ACC112 (cell line): ENCODE results near the gene ARHGEF16.

ENCODE experiments used
- H2AFZ ChIP-seq: fragments of 200-600 bp; sonication (generic); one replicate; pipeline ENCODE4 v1.6.0; 2017; ENCODE audit warnings: antibody characterized with exemption, low read length; ENCODE audit not compliant: unreplicated experiment
- H3K27ac ChIP-seq: fragments of 200-600 bp; sonication (generic); 2 replicates; pipeline ENCODE4 v1.5.1; 2014; ENCODE audit warnings: low read depth, mild to moderate bottlenecking, antibody characterized with exemption, low read length, moderate library complexity
- H3K27me3 ChIP-seq: fragments of 200-600 bp; sonication (generic); 2 replicates; pipeline ENCODE4 v1.6.1; 2014; ENCODE audit warnings: mild to moderate bottlenecking, antibody characterized with exemption, low read length, moderate library complexity, mixed read lengths; ENCODE audit not compliant: insufficient read depth
- H3K36me3 ChIP-seq: fragments of 200-600 bp; sonication (generic); 2 replicates; pipeline ENCODE4 v1.6.1; 2016; ENCODE audit warnings: mild to moderate bottlenecking, antibody characterized with exemption, low read length, moderate library complexity, mixed read lengths; ENCODE audit not compliant: insufficient read depth
- H3K4me1 ChIP-seq: fragments of 200-600 bp; sonication (generic); one replicate; pipeline ENCODE4 v1.6.1; 2016; ENCODE audit warnings: low read length, mixed read lengths; ENCODE audit not compliant: insufficient read depth, unreplicated experiment, control insufficient read depth
- H3K4me3 ChIP-seq: fragments of 200-600 bp; sonication (generic); 2 replicates; pipeline ENCODE4 v1.5.1; 2014; ENCODE audit warnings: mild to moderate bottlenecking, low read depth, low read length
- H3K79me2 ChIP-seq: fragments of 200-600 bp; sonication (generic); one replicate; pipeline ENCODE4 v1.6.0; 2016; ENCODE audit warnings: low read length; ENCODE audit not compliant: control insufficient read depth, unreplicated experiment, insufficient read depth

The ARHGEF16 gene

GRCh38 chr1:3463891-3464648 lies 9.6 kb downstream of the ARHGEF16 start:
- Histone ChIP-seq H3K27ac (no peak overlapping the region), H3K4me1 (peaks cover 8% of the 10 kb centered on the region), H3K27me3 (no peaks in the 10 kb centered on the region), H3K79me2 (no peaks in the 10 kb centered on the region), H2AFZ (no peak overlapping the region), H3K4me3 (no peak overlapping the region), H3K36me3 (no peaks in the 10 kb centered on the region)

GRCh38 chr1:3464649-3465025 lies 10.2 kb downstream of the ARHGEF16 start:
- Histone ChIP-seq H3K27me3 (no peaks in the 10 kb centered on the region), H3K79me2 (no peaks in the 10 kb centered on the region), H3K4me3 (no peak overlapping the region), H3K27ac (no peak overlapping the region), H3K4me1 (peaks cover 8% of the 10 kb centered on the region), H3K36me3 (no peaks in the 10 kb centered on the region), H2AFZ (no peak overlapping the region)

GRCh38 chr1:3465091-3465934 lies 10.8 kb downstream of the ARHGEF16 start:
- H3K36me3 ChIP-seq = no peaks in the 10 kb centered on the region
- H3K79me2 ChIP-seq = no peaks in the 10 kb centered on the region
- no peak overlapping the region for H3K27ac ChIP-seq
- H3K4me3 ChIP-seq = no peak overlapping the region
- H3K27me3 ChIP-seq = no peaks in the 10 kb centered on the region
- H2AFZ ChIP-seq = no peak overlapping the region
- H3K4me1 ChIP-seq = peaks cover 9% of the 10 kb centered on the region

GRCh38 chr1:3465935-3466321 lies 11.5 kb downstream of the ARHGEF16 start:
- no peaks in the 10 kb centered on the region for H3K36me3 ChIP-seq
- no peak overlapping the region for H3K4me3 ChIP-seq
- H2AFZ ChIP-seq = no peak overlapping the region
- H3K27me3 ChIP-seq = no peaks in the 10 kb centered on the region
- H3K4me1 ChIP-seq = peaks cover 9% of the 10 kb centered on the region
- H3K27ac ChIP-seq = no peak overlapping the region
- H3K79me2 ChIP-seq = no peaks in the 10 kb centered on the region

- H3K27ac ChIP-seq = no peak overlapping the region
- no peaks in the 10 kb centered on the region for H3K79me2 ChIP-seq
- no peaks in the 10 kb centered on the region for H3K36me3 ChIP-seq
- H3K27me3 ChIP-seq = no peaks in the 10 kb centered on the region
- H2AFZ ChIP-seq = no peak overlapping the region
- no peak overlapping the region for H3K4me3 ChIP-seq
- H3K4me1 ChIP-seq = peaks cover 13% of the 10 kb centered on the region
Measured at GRCh38 chr1:3466366-3467075, 12.1 kb downstream of the ARHGEF16 start.

GRCh38 chr1:3467096-3468036 lies 12.9 kb downstream of the ARHGEF16 start:
- H2AFZ ChIP-seq = no peak overlapping the region

GRCh38 chr1:3468236-3469103 lies 14.0 kb downstream of the ARHGEF16 start:
- H3K36me3 ChIP-seq = no peaks in the 10 kb centered on the region
- H2AFZ ChIP-seq = no peak overlapping the region
- no peak overlapping the region for H3K4me3 ChIP-seq
- peaks cover 28% of the 10 kb centered on the region for H3K4me1 ChIP-seq
- no peak overlapping the region for H3K27ac ChIP-seq
- no peaks in the 10 kb centered on the region for H3K27me3 ChIP-seq
- H3K79me2 ChIP-seq = no peaks in the 10 kb centered on the region

More at GRCh38 chr1:3467096-3468036, 12.9 kb downstream of the ARHGEF16 start:
- Histone ChIP-seq H3K27me3 (no peaks in the 10 kb centered on the region), H3K36me3 (no peaks in the 10 kb centered on the region), H3K4me1 (peaks cover 22% of the 10 kb centered on the region), H3K4me3 (no peak overlapping the region), H3K79me2 (no peaks in the 10 kb centered on the region), H3K27ac (no peak overlapping the region)

GRCh38 chr1:3469104-3469848 lies 14.8 kb downstream of the ARHGEF16 start:
- Histone ChIP-seq H3K79me2 (no peaks in the 10 kb centered on the region), H3K27me3 (no peaks in the 10 kb centered on the region), H3K27ac (no peak overlapping the region), H2AFZ (no peak overlapping the region), H3K4me3 (no peak overlapping the region), H3K4me1 (peaks cover 36% of the 10 kb centered on the region), H3K36me3 (no peaks in the 10 kb centered on the region)
